ENCODE data around the gene NEURL1.

The NEURL1 gene

DNA sequence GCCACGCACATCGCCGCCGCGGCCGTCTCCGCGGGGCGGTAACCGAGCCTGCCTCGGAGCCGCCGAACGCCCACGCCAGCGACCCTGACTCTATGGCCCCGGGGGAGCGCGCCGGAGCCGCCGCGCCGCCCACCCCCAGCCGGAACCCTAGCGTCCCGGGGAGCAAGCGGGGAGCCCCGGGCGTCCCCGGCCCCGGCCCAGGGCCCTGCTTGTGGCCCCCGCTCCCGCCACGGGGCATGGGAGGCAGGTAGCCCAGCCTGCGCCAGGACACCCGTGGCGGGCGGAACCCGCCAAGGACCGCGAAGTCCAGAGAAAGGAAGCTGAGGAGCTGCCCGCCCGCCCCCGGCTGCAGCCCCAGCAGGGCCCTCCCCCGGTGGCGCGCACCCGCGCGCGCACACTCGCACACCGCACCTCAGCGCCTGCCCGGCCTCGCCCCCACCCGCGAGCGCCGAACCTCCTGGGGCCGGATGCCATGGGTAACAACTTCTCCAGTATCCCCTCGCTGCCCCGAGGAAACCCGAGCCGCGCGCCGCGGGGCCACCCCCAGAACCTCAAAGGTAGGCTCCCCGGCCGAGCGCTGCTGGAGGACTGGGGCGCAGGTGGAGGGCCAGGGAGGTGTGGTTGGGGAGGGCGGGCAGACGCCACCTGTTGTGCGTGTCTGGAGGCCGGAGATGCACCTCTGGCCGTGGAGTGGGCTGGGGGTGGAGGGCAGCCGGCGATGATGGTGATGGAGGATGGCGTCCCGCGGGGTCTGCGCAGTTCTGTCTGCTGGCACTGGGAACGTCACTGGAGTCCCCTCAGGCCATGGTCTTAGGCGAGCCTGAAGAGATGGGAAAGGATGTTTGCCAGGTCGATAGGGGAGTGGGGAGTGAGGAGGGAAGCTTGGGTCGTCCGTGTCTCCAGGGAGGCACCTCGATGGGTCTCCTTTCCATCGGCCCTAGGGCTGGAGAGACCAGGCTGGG is 692 bp downstream of the NEURL1 start:
- H3K4me3 ChIP-seq (ENCODE audit: low read depth, low read length): peak overlapping the region; percentile 42
- TF ChIP-seq, protein P1, sequence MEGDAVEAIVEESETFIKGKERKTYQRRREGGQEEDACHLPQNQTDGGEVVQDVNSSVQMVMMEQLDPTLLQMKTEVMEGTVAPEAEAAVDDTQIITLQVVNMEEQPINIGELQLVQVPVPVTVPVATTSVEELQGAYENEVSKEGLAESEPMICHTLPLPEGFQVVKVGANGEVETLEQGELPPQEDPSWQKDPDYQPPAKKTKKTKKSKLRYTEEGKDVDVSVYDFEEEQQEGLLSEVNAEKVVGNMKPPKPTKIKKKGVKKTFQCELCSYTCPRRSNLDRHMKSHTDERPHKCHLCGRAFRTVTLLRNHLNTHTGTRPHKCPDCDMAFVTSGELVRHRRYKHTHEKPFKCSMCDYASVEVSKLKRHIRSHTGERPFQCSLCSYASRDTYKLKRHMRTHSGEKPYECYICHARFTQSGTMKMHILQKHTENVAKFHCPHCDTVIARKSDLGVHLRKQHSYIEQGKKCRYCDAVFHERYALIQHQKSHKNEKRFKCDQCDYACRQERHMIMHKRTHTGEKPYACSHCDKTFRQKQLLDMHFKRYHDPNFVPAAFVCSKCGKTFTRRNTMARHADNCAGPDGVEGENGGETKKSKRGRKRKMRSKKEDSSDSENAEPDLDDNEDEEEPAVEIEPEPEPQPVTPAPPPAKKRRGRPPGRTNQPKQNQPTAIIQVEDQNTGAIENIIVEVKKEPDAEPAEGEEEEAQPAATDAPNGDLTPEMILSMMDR (IDR thresholded peaks at IDR 0.05; ENCODE audit: insufficient read depth, low read depth, low read length, missing control alignments): no peak
- DNase-seq (ENCODE audit: low read depth): no peak

GRCh38 chr10:103495321-103495720 is 1.8 kb downstream of the NEURL1 start:
- DNase-seq (ENCODE audit: low read depth): no peak
- TF ChIP-seq, protein P1 (IDR thresholded peaks at IDR 0.05; ENCODE audit: insufficient read depth, low read depth, low read length, missing control alignments): no peak

DNA sequence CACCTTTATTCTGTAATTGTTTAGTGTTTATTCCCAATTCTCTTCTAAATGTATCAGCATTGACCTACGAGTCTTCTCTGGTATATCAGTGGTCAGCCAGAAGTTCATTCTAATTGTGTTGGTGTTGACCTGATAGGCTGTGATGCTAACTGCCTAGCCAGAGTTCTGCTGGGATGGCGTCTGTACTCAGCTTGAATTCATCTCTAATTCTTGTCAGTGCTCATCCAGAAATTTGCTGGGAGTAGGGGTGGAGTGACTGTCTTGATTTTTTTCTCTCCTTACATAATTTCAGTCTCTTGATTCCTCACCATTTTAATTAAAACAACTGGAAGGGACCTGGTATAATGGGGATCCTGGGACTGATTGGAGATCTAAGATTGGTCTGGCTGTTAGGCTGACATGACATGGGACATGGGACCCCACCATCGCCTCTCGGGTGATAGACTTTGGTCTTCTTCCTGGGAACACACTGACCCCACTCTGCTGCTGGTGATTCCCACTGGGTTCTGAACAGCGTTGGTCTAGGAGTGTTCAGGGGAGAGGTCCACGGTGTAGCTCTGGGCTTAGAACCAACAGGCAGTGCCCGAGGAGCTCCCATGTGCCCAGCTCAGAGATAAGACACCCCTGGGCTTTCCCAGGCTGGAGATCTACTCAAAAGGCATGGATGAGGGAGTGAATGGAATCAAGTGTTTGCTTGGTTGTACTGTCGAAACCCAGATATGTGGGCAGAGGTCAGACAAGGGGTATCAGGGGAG is 3.8 kb downstream of the NEURL1 start:
- DNase-seq (ENCODE audit: low read depth): no peak
- no peak overlapping the region for H3K4me3 ChIP-seq (ENCODE audit: low read depth, low read length)
- TF ChIP-seq, protein P1 (IDR thresholded peaks at IDR 0.05; ENCODE audit: insufficient read depth, low read depth, low read length, missing control alignments): no peak

More at GRCh38 chr10:103495321-103495720, 1.8 kb downstream of the NEURL1 start:
- H3K4me3 ChIP-seq (ENCODE audit: low read depth, low read length): no peak overlapping the region

GRCh38 chr10:103498936-103499638 is 5.6 kb downstream of the NEURL1 start:
- TF ChIP-seq, protein P1 (IDR thresholded peaks at IDR 0.05; ENCODE audit: insufficient read depth, low read depth, low read length, missing control alignments): no peak
- DNase-seq (ENCODE audit: low read depth): no peak
- H3K4me3 ChIP-seq (ENCODE audit: low read depth, low read length): no peak overlapping the region

GRCh38 chr10:103499881-103500280 is 6.4 kb downstream of the NEURL1 start:
- TF ChIP-seq, protein P1 (IDR thresholded peaks at IDR 0.05; ENCODE audit: insufficient read depth, low read depth, low read length, missing control alignments): no peak
- H3K4me3 ChIP-seq (ENCODE audit: low read depth, low read length): no peak overlapping the region
- no peak for DNase-seq (ENCODE audit: low read depth)

DNA sequence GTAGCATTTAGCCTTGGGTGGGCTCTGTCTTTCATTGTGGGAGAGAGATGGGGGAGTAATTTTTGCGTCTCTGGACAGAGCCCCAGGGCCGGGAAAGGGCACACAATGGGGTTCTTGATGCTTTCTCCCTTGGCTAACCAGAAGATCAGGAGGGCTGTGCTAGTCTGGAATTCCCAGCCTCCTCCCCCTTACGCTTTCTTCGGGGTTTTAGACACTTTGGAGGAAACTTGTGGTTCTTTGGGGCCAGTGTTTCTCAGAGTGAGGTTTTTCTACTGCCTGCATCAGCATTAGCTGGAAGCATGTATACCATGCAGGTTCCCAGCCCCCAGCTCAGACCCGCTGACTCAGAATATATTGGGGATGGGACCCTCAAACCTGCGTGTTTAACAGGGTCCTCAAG is 7.0 kb downstream of the NEURL1 start:
- no peak for DNase-seq (ENCODE audit: low read depth)
- no peak overlapping the region for H3K4me3 ChIP-seq (ENCODE audit: low read depth, low read length)
- TF ChIP-seq, protein P1 (IDR thresholded peaks at IDR 0.05; ENCODE audit: insufficient read depth, low read depth, low read length, missing control alignments): no peak
